GM21529 (cell line): ENCODE measurements around the gene MTFR2.

Source experiments
- ATAC-seq: cut with Tn5 transposase; IDR thresholded peaks from one replicate; pipeline ENCODE4 v1.9.1; 2021; ENCODE audit not compliant: unreplicated experiment

MTFR2 gene

DNA sequence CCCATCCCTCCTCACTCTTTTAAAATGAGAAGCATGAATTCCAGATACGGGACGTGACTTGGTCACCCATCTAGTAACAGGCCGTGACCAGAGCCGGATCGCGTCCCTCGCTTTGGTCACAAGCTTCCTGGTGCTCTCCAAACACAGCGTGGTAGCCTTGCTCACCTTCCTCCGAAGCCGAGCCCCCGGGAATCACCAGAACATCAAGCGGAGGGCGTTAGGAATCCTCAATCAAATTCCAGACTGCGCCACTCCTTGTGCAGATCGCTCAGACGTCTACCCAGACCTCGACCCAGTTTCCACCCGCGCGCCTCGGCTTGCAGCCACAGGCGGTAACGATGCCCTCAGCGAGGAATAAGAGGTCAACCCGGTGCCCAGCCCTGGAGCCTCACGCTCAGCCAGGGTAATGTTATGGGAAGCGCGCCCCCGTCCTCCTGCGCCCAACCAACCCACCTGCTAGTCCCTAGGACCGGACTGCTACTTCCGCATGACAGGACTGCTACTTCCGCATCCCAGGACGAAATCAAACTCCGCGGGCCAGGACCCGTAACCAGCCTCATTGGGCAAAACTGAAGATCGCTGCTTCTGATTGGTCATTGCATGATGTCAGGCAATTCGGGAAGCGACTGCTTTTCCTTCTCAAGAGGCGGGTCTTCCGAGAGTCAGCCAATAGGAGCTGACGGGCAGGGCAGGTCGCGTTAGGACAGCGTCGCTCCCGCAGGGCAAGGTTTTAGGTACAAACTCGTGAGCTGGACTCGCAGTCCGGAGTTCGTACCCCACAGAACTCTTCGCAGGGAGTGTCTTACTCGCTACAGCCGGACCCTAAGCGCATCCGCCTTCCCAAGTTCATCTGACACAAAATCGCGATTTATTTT, at the start of gene MTFR2:
MTFR2 (minus strand) TSS at position 501 of the 875 bp plus-strand sequence. CDS start 1,212 bp downstream, outside the sequence.
- ATAC-seq: peak; percentile 97

DNA sequence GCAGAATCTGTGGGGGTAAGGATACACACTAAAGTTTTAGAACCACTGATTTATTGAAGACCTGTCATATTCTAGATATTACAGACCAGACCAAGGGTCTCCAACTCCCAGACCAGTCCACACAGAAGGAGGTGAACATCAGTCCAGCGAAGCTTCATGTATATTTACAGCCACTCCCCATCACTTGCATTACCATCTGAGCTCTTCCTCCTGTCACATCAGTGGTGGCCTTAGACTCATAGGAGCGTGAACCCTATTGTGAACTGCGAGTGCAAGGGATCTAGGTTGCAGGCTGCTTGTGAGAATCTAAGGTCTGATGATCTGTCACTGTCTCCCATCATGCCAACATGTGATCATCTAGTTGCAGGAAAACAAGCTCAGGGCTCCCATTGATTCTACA, 44.5 kb upstream of the MTFR2 start:
- no peak for ATAC-seq

DNA sequence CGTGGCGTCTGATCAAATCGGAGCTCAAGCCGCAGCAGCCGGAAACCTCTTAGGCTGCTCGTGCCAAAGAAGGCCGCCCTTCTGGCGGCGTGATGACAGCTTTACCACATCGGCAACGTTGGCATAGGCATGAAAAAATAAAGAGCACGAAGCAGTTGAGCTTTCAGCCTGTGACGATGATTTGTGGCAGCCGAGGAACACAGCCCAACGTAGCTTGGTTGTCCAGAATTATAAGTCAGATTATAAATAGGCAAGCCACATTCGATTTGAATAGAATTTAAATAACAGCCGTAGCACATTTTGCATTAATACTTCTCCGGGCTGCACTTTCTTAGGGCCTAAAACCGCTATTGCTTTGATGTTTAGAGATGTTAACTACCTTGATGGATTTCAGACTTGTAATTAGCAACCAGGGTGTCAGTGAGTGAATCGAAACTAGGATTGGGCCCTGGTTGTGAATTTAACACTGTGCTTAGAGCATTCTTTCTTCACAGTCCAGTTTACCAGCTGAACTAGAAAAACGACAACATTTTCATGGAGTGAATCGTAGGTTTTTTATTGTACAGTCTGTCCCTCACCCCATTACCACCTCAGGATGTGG, 40.4 kb upstream of the MTFR2 start:
- ATAC-seq: peak; percentile 25

DNA sequence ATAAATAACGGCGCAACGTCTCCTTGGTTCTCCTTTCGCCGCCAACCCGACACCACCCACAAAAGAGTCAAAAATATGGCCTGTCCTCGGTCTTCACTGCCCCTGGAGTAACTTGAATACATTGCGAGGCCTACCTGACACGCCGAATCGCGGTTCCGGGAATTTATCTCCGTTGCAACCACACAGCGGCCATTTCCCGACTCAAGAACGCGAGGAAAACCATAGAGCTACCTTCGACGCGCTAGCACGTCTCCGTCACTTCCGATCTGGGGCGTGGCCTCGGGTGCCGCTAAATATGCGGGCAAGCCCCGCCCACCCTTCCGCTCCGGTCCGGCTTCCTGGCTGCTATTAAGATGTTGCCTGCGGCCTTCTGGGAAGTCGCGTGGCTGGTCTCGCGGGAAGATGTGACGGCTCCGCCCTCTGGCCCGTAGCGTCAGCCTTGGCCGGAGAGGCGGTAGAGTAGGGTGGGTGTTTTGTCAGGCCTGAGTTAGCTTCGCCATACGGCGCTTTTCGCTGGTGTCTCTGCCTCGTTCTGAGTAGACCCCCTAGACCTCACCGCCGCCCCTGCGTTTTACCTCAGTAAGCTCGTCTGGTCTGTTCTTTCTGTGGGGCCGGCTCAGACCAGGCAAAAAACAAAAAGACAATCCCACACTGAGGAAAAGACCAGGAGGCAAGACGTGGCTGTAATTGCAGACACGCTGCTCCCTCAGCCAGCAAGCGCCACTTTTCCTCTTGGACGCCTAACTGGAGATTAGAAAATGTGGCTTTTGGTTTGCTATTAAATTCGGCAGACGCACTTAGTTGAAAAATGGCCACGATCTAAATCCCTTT, 39.7 kb upstream of the MTFR2 start, which contains the start of gene BCLAF1:
BCLAF1 (minus strand) TSS at position 268 of the 831 bp plus-strand sequence. CDS start 9,980 bp downstream, outside the sequence.
- peak; percentile 90 for ATAC-seq

DNA sequence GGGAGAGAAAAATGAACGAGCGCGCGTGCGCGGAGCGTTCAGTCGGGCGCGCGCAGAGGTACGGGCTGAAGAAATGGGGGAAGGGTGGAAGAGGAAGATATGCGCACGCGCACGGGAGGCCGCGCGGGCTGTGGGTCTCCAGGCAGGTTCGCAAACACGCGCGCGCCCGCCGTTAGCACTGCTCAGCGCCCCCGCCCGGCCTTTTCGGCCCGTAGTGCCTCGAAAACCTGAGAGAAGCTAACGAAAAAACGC, 39.1 kb upstream of the MTFR2 start:
- peak; percentile 39 for ATAC-seq

DNA sequence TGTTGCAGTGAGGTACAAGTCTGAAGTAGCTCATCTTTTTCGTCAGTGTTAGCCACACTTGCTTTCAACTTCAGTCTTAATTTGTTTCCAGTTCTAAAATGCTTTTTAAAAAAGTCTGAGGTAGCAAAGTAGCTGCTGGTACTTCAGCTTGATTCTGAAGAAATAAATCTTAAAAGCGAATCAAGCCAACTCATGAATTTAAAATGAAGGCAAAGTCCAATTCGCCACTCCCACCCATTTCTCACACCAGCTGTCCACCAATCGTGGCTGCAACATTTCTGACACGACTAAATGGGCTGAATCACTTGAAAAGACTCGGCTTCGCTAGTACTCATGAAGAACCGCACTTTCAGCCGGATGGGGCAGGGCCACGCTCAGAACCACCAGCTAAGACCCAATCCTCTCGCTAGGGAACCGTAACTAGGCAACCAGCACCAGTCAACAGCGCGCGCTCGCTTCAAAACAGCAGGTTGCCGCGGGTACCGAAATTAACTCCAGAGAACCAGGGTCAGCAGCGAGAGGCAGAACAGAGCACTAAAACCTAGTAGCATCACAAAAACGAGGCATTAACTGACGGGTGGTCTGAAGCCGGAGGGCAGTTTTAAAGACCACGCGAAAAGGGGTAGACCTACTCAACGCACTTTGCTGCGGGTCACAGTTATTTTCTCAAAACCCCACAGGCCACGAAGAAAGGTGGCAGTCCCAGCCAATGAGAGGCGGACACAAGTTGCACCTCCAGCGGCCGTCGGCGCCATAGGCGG, 38.6 kb upstream of the MTFR2 start:
- peak; percentile 34 for ATAC-seq

DNA sequence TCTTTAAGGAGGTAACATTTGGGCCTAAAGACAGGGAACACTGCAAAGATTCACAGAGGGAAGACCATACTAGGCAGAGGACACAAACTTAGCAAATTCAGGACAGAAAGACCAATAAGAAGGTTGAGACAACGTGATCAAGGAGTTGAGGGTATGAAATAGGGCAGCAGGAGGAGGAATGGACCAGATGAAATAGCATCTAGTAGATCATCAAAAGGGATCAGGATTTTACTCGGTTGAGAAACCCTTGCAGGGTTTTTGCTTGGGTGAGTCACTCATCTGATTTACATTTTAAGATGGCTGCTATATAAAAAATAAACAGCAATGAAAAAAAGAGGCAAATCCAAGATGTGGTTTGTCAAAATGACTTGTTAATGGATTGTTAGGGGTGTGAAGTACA, 34.8 kb upstream of the MTFR2 start:
- no peak for ATAC-seq

DNA sequence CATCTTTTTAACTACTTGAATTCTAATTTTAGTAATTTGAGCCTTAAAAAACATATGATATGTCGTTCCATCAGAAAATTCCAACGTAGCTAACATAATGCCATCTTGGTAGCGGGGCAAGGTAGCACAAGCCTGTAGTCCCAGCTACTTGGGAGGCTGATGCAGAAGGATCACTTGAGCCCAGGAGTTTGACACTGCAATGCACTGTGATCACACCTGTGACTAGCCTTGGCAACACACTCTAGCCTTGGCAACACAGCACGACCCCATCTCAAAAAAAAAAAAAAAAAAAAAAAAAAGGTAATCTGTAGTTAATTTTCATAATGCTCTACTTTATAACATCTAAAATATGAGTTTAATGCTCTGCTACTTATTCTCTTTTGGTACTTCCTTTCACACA, 32.8 kb upstream of the MTFR2 start:
- no peak for ATAC-seq

DNA sequence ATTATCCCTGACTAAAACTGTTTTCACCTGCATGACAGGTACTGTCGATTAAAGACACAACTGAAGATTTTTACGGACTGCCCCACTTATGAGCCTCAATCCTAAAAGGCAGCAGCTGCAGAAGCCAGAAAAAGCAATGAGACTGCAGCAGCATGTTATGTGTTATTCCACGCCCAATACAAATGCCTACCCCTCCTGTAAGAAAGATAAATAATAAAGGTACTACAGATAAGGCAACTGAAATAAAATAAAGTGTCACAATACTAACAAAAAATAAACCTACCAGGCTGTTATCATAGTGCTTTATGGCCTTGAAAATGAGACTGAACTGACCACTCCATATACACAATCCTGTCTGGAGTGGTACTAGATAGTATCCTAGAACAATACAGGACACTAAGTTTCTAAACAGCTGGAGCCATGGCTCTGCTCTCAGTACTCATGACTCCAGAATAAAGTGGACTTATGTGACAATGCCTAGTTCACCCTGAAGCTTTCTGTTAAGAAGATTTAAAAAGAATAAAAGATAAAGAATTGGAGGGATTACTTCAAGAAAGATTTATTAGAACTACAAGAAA, 30.0 kb upstream of the MTFR2 start:
- no peak for ATAC-seq

DNA sequence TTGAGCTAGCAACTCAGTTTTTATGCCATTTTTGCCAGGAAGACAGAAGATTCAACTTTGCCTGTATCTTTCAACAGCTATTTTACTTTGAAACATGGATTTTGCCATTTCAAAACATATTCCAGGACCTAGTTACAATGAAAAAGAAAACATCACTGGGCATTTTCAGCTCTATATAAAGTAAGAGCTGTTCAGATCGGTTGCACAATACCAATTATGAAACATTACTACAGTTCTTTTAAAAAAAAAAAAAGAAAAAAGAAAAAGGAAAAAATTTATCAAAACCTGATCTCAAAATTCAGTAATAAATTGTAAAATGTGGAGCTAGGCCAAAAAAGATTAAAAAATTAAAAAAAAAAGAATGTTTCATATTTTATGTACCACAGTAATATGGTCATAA, 24.0 kb upstream of the MTFR2 start:
- no peak for ATAC-seq

DNA sequence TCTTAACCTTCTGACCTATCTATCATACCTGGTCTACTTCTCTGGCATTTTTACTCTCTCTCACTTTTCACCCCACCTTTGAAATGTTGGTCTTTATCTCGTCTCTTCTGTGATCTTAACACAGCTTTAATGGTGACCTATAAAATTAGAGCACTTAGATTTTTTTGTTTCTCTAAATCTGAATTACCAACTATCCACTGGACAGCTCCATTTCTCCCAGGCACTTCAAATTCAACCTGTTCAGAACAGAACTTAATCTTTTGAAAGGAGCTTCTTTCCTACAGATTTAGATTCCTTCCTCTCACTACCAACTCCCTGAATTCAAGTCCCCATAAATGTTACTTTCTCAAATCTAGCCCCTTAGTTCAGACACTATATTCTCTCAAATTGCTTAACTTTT, 15.0 kb upstream of the MTFR2 start:
- ATAC-seq: no peak

DNA sequence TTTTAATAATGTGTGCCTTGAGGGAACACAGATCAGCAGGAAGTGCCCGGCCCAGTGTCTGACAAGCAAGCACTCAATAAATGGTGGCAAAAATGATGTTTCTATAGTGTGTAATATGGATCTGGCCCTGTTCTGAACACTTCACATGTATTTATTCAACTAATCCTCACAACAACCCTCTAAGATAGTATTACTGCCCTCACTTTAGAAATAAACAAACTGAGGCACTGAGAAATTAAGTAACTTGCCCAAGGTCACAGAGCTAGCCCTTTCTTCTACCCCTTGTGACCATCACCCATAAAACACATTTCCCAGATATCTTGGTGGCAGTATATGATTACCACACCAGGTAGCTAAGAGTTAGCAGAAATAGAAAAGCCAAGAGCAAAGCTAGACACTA, 12.8 kb upstream of the MTFR2 start:
- ATAC-seq: no peak

DNA sequence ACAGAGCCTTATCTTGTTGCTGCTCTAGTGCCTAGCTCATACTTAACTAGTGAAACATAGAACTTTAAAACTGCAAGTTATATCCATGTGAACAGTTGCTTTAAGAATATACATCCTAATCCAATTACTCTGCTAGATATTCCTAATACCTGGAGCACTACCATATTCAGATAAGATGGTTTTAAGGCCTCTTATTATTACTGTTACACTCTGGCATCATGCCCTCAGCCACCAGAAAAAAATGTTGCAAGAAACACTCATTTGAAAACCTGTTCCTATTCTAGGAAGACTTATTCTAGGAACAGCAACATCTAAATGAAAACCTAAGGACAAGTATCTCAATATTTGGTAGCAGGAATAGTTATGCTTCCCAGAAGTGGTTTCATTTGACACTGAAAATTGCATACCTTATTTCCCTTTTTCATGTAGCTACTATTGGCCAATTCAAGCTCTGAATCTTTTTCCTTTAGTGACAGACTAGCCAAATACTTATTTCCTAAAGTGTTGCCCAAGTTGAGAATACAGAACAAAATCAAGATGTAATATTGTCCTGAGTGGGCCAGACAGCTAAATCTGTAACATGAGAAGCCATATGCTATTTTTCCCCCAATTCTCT, 4.8 kb upstream of the MTFR2 start:
- ATAC-seq: no peak

DNA sequence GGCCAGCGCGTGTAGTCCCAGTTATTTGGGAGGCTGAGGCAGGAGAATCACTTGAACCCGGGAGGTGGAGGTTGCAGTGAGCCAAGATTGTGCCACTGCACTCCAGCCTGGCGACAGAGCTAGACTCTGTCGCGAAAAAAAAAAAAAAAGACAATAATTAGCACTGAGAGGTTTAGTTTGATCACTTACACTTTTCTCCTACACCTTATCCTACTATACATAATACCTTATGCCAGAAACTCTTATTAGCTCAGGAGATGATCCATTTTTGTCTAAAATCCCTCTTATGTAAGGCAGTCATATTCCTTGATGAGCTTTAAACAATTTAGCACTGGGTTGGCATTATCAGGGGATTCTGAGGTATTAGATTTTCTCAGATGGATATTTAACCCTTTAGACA, 3.6 kb upstream of the MTFR2 start:
- no peak for ATAC-seq

DNA sequence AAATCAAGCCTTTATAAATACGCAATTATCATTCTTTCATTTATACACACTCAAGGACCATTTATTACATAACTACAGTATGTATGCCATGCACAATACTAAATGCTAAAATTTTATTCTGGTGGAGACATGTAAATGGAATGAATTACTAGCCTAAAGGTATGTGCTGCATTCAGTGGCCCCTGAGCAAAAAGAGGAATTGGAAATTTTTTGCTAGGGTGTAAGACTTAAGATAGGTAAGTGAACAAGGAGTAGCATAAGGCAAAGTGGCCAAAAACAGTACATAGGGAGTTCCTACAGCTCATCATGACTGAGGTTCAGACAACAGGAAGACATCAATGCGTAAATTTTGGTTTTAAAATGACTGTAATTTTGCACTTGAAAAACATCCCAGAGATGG, 2.3 kb upstream of the MTFR2 start:
- no peak for ATAC-seq

DNA sequence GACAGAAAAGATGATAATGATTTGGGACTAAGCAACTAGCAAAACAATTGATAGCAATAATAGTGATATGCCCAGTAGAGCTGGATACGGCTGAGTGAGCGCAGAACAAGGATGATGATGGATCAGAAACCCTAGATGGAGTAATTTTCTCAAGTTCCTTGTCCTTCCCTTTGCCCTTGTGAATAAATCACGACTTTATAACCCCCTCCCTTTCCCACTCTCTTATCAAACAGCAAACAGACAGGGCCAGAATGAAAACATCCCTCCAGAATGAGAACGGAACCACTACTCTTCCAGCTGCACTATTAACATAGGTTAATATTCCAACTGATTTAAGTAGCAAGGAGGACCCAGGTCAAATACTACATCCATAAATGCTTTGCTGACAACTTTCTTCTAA, 1.3 kb upstream of the MTFR2 start:
- ATAC-seq: no peak

DNA sequence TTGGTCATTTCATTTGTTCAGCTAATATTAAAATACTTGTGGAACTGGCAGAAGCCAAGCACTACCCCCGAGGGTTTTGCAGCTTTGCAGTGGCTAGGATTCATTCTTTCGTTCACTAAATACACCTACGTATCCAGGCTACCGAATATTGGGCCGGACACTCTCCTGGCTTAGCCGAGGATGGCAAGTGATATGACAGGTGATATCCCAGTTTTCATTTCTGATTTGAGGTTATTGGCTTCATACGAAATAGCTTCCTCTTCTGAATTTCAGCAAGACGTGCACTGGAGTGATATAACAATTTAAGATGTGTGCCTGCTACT, 536 bp upstream of the MTFR2 start:
- ATAC-seq: peak; percentile 4

DNA sequence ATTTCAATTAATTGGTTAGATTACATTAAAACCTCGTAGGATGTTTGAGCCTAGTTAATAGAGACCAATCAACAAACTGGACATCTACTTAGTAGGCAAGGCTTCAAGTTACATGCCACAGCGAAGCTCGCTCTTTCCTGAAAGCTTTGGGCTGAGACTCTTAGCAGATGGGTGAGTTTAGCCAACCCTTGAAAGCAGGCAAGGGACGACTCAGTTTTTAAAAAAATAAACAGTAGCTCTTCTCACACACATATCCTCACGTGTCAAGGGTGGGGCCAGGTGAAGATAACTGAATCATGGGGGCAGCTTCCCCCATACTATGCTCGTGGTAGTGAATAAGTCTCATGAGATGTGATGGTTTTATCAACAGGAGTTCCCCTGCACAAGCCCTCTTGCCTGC, 775 bp downstream of the MTFR2 start:
- no peak for ATAC-seq

DNA sequence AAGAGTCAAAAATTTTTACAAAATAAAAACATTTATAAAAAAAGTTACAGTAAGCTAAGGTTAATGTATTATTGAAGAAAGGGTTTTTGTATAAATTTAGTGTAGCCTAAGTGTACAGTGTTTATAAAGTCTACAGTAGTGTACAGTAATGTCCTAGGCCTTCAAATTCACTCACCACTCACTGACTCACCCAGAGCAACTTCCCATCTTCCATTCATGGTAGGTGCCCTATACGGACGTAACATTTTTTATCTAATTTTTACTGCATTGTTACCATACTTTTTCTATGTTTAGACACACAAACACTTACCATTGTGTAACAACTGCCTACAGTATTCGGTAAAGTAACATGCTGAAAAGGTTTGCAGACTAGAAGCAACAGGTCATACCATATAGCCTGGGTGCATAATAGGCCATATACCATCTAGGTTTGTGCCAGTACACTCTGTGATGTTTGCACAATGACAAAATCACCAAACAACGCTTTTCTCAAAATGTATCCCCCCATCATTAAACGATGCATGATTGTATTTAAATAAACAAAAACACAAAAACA, 6.0 kb downstream of the MTFR2 start:
- ATAC-seq: no peak
